B cell (primary cell): ENCODE measurements around the gene APOA5.

Experiments used
- CTCF ChIP-seq: fragments of 200-600 bp; IDR thresholded peaks from one replicate; pipeline ENCODE4 v1.8.0; 2022; ENCODE audit warnings: antibody characterized with exemption, mild to moderate bottlenecking
- EZH2 ChIP-seq: IDR thresholded peaks from 2 replicates; pipeline ENCODE4 v1.6.1; 2012; ENCODE audit warnings: borderline replicate concordance, low read depth, mild to moderate bottlenecking, moderate library complexity, low read length; ENCODE audit not compliant: insufficient read depth, poor library complexity, severe bottlenecking

DNA sequence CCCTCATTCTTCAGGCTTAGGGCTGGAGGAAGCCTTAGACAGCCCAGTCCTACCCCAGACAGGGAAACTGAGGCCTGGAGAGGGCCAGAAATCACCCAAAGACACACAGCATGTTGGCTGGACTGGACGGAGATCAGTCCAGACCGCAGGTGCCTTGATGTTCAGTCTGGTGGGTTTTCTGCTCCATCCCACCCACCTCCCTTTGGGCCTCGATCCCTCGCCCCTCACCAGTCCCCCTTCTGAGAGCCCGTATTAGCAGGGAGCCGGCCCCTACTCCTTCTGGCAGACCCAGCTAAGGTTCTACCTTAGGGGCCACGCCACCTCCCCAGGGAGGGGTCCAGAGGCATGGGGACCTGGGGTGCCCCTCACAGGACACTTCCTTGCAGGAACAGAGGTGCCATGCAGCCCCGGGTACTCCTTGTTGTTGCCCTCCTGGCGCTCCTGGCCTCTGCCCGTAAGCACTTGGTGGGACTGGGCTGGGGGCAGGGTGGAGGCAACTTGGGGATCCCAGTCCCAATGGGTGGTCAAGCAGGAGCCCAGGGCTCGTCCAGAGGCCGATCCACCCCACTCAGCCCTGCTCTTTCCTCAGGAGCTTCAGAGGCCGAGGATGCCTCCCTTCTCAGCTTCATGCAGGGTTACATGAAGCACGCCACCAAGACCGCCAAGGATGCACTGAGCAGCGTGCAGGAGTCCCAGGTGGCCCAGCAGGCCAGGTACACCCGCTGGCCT, 38.7 kb upstream of the APOA5 start:
- TF ChIP-seq CTCF (no peak), EZH2 (no peak)
